Stimulated activated CD8-positive, alpha-beta memory T cell treated with anti-CD3 and anti-CD28 coated beads, Interleukin-2, amount 100 ng/mL, for 48 hours (primary cell): ENCODE measurements around the gene TPK1.

Experiments used
- DNase-seq, 2 donors: peaks; one replicate each; pipeline ENCODE4 v3.0.0-alpha.2; 2020; ENCODE audit warnings: low read depth in 2 of 2

Gene TPK1

GRCh38 chr7:144725070-144725469, 110.8 kb downstream of the TPK1 start:
- no peak for DNase-seq

DNA sequence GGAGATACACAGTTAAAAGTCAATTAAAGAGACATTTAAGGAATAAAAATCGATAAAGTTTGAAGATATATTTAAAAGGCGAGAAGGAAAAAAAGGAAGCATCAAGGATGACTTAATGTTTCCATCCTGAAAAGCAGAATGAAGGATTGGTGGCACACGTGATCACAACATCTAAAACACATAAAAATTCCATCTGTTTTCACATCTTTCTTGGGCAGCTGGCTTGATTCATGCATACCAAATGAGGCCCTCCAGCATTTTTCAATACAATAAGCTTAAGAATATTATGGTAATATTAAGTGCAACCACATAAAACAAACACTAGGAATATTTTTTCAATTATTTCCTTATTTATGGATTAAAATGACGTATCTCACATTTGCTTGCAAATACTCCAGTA, 112.6 kb downstream of the TPK1 start:
- DNase-seq = no peak

GRCh38 chr7:144720710-144721109, 115.1 kb downstream of the TPK1 start:
- no peak for DNase-seq

DNA sequence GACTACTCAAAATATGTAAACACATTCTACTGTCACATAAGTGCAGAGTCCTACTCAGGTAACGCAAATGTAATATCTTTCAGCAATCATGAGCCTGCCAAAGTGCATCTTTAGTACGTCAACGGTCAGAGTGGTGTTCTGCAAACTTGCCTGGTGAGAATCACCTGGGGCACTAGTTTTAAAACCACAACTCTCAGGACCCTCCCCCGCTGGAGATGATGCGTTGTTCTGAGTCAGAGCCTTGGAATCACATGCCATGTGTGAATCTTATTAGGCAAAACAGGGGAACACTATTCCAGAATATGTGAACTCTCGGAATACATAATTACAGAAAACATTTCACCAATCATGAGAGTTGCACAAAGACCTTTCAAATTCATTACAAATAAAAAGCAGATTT, 115.7 kb downstream of the TPK1 start:
- no peak for DNase-seq

GRCh38 chr7:144717720-144718119, 118.1 kb downstream of the TPK1 start:
- no peak for DNase-seq

DNA sequence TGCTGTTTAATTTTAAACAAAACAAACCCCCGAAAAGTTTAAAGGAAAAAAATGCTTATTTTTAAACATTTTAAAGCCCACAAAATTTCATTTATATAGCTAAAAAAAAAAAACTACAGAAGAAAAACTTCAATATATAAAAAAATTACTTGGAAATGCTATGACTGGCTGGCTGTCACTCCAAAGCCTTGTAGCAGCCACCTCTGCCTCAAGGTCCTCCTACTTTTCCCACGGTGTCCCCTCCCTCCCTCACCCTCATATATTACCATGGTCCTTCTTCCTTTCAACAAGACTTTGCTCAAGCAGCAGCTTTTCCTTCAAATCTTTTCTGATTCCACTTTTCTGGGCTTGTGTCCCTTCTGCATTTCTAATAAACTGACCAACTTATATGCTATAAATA, 122.0 kb downstream of the TPK1 start:
- no peak for DNase-seq

GRCh38 chr7:144710791-144711190, 125.1 kb downstream of the TPK1 start:
- no peak for DNase-seq

- DNase-seq = no peak
Observed at GRCh38 chr7:144709066-144709465, 126.8 kb downstream of the TPK1 start.

DNA sequence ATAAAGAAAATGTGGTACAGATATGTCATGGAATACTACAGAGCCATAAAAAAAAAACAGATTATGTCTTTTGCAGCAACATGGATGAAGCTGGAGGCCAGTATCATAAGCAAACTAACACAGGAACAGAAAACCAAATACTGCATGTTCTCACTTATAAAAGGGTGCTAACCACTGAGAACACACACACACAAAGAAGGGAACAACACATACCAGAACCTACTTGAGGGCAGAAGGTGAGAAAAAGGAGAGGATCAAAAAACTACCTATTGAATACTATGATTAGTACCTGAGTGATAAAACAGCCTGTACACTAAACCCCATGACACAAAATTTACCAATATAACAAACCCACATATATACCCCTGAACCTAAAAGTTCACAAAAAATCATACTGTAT, 144.6 kb downstream of the TPK1 start:
- DNase-seq = no peak

DNA sequence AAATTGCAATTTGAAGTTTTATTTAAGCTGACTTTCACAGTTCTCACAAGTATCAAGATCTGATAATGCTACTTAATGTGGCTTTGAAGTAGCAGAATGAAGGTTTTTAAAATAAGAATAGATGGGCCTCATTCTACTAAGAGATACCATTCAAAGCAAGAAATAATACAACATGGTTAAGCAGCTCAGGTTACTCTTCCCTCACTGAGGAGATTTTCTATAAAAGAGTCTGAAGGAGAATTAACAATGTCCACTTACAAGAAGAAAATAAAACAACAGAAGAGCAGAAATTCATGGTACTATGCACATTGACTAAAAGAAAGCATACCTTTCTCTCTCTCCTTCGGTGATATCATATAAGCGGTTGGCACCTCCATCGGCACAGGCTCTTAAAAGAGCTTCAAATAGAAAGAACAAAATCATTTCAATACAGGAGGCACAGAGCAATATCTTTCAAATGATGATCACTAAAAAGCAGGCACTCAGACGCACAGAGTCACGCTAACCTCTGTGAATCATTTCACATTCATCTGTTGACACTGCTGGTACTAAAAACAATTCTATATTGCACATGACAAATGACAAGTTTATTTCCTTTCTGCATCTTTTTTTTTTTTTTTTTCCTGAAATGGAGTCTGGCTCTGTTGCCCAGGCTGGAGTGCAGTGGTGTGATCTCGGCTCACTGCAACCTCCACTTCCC, 153.1 kb downstream of the TPK1 start:
- no peak for DNase-seq

DNA sequence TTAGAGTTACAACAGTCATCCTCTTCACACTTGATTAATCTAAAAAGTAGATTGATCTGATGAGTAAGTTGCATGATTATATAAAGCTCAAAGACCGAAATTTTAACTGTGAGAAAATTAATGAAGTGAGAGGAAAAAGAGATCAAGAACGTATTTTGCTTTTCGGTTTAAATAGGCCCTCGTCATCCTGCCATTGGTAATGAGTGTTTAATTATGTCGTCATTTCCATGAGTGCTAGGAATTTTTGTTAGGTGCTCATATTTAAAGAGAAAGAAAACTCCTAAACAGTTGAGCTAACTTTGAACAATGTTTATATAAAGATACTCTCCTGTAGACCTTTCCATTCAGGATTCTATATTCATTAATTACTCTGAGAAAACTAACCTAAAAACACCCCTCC, 159.4 kb downstream of the TPK1 start:
- DNase-seq = no peak

- no peak for DNase-seq
Observed at GRCh38 chr7:144674550-144674949, 161.3 kb downstream of the TPK1 start.

GRCh38 chr7:144672869-144673268, 163.0 kb downstream of the TPK1 start:
- no peak for DNase-seq

DNA sequence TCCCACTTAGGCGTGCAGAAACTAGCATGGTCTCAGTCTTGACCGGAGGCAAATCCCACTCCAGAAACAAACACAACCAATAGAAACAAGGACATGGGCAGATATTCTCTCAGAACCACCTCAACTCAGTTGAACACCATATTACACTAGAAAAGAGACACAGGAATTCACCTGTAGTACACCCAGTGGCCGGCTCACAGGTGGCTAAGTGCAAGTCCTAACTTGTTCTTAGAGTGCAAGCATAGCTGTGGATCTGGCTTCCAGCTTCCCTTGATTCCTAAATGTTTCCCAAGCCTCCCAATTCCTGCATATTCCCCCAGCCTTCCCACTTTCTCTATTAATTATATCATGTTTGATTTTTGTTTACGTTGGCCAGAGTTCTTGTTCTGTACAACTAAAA, 164.4 kb downstream of the TPK1 start:
- DNase-seq = no peak

DNA sequence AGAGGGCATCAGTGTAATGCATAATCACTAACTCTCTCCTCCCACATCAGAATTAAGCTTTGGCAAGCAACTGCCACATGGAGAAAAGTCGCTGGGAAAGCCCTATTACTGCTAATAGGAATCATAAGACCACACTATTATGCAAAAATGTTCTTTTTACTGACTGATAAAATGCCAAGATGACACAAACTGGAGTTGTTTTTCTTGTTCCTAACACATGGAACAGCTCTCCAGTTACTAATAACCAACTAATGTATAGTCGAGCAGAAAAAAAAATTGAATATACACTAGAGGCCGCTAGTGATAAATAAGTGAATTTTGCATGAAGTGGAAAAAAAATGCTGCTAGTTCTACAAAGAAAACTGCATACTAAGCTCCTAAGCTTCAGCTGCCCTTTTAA, 165.6 kb downstream of the TPK1 start:
- DNase-seq = no peak

DNA sequence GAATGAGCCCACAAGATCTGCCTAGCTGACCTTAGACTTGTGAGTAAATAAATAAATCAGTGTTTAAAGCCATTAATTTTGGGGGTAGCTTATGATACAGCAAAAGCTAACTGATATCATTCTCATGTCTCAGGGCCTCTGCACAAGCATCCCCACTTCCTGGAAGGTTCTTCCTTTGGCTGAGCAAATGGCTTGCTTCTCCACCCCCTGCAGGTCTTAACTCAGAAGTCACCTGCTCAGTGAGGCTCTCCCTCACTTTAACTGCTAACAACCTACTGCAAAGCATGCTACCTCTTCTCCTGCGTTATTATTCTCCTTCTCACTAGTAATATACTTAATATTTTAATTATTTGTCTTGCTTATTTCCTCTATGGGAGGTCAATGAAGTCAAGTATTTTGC, 167.3 kb downstream of the TPK1 start:
- no peak for DNase-seq

- DNase-seq = no peak
Observed at GRCh38 chr7:144665689-144666381, 170.0 kb downstream of the TPK1 start.

- no peak for DNase-seq
Observed at GRCh38 chr7:144659211-144659610, 176.6 kb downstream of the TPK1 start.

DNA sequence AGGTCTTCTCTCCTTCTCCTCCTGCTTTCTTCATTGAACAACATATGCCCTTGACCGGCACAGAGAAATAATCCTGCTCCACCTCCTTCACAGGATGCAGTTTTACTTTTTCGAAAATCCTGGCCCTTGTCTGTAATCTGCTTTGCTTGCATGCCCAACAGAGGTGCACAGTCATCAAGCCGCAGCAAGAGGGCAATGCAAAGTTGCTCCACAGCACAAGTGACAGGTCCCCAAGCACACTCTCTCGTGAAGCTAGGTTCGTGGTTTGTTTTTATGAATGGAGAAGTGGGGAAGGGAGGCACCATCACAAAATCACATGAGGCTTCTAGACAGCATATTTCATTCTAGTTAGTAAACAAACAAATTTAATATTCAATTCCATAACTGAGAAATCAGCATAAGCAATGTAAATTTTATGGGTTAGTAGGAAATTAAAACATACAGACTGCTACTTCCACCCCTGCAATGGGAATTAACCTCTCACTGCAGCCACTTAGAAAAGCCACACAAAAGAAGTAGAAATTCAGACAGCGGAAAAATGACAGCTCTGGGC, 178.8 kb downstream of the TPK1 start:
- no peak for DNase-seq

DNA sequence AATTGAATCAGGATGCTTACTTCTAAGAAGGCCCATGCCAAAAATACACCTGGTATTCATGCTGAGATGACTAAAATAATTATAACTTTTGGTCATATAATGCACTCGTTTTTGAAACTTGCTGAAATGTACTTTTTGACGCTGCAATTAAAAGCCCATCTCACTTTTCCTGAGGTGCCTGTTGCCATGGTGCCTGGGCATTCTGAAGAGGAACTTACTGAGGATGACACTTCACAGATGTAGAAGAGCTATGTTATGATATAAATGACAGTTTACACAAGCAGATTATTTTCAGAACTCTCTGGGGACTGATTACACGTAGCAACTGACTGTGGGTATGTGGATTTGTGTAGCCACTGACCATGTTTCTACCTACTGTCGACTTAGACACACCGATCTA, 182.4 kb downstream of the TPK1 start:
- DNase-seq = no peak

DNA sequence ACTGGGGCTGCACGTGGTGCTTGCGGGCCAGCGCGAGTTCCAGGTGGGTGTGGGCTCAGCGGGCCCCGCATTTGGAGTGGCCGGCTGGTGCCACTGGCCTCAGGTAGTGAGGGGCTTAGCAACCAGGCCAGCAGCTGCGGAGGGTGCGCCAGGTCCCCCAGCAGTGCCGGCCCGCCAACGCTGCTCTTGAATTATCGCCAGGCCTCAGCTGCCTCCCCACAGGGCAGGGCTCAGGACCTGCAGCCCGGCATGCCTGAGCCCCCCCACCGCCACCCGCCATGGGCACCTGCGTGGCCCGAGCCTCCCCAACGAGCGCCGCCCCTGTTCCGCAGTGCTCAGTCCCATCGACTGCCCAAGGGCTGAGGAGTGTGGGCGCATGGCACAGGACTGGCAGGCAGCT, 185.4 kb downstream of the TPK1 start:
- no peak for DNase-seq

DNA sequence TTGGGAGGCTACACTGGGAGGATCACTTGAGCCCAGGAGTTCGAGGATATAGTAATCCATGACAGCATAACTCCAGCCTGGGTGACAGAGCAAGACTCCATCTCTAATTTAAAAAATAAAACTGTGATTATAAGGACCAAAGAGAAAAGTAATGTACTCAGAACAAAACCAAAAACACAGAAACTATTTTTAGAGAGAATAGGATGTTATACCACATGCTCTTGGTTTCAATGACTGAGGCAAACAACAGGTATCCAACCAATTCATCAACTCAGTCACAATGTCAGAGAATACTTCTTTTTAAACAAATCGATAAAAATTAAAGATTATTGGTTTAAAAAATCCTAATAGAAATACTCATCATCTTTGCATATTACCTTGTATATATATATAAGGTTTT, 186.7 kb downstream of the TPK1 start:
- no peak for DNase-seq

GRCh38 chr7:144641389-144642044, 194.3 kb downstream of the TPK1 start:
- DNase-seq = no peak
